Endodermal cell (in vitro differentiated cells): ENCODE results near the gene POU6F2. TPM values are rescaled to one million over a fixed set of nuclear protein-coding genes. Genes with fewer than 3 reads are reported as not detected.

Experiments
- DNase-seq: peaks from one replicate; pipeline ENCODE4 v3.0.0-alpha.2; 2017
- H3K27ac ChIP-seq: 2 replicates; pipeline ENCODE4 v1.5.1; 2013; ENCODE audit warnings: mild to moderate bottlenecking, low read depth, low read length, moderate library complexity
- H3K27me3 ChIP-seq: 2 replicates; pipeline ENCODE4 v1.6.1; 2013; ENCODE audit warnings: mild to moderate bottlenecking, low read length, moderate library complexity; ENCODE audit not compliant: insufficient read depth, control insufficient read depth, poor library complexity, severe bottlenecking
- H3K36me3 ChIP-seq: 2 replicates; pipeline ENCODE4 v1.7.0; 2013; ENCODE audit warnings: mild to moderate bottlenecking, low read length, moderate library complexity; ENCODE audit not compliant: control insufficient read depth, insufficient read depth
- H3K4me1 ChIP-seq: one replicate; pipeline ENCODE4 v1.7.0; 2013; ENCODE audit warnings: low read length; ENCODE audit not compliant: control insufficient read depth, insufficient read depth
- H3K4me3 ChIP-seq: 2 replicates; pipeline ENCODE4 v1.5.1; 2013; ENCODE audit warnings: mild to moderate bottlenecking, low read length, moderate library complexity
- H3K9ac ChIP-seq: 2 replicates; pipeline ENCODE4 v1.6.1; 2013; ENCODE audit warnings: mild to moderate bottlenecking, low read length, moderate library complexity; ENCODE audit not compliant: poor library complexity, severe bottlenecking; ENCODE audit errors: extremely low read depth
- H3K9me3 ChIP-seq: 2 replicates; pipeline ENCODE4 v1.6.1; 2013; ENCODE audit warnings: mild to moderate bottlenecking, low read length, moderate library complexity; ENCODE audit not compliant: control insufficient read depth
- H3K27ac Mint-ChIP-seq: 2 replicates; pipeline ENCODE4 v1.8.0; 2020; ENCODE audit warnings: mixed read lengths
- H3K27me3 Mint-ChIP-seq: 2 replicates; pipeline ENCODE4 v1.8.0; 2021; ENCODE audit warnings: mild to moderate bottlenecking, mixed read lengths; ENCODE audit not compliant: insufficient read depth
- H3K36me3 Mint-ChIP-seq: 2 replicates; pipeline ENCODE4 v1.8.0; 2020; ENCODE audit warnings: low read depth, mixed read lengths
- H3K4me1 Mint-ChIP-seq: 2 replicates; pipeline ENCODE4 v1.8.0; 2020; ENCODE audit warnings: mixed read lengths
- H3K4me3 Mint-ChIP-seq: 2 replicates; pipeline ENCODE4 v1.8.0; 2020; ENCODE audit warnings: mild to moderate bottlenecking, moderate library complexity, mixed read lengths
- H3K9me3 Mint-ChIP-seq: 2 replicates; pipeline ENCODE4 v1.8.0; 2020; ENCODE audit warnings: mild to moderate bottlenecking, mixed read lengths
- WGBS, 2 experiments: methylation state at CpG; one replicate each; pipeline versions ENCODE4 v1.1.5 to v1.1.7; 2013; ENCODE audit warnings: missing lambda C conversion rate in 2 of 2, mixed read lengths in 1 of 2; ENCODE audit not compliant: insufficient coverage in 1 of 2, insufficient read length in 1 of 2; 5-methylcytosine and 5-hydroxymethylcytosine counted together
- total RNA-seq, 2 donors: library from RNA; stranded (reverse); fragmentation: NEBNext Ultra II Directional in 1 of 2; extraction: Animal tissue kit (Norgen Biotek cat#: 25700) in 1 of 2; gene quantifications; 2 replicates in 1 of 2; 3 replicates in 1 of 2; pipeline ENCODE4 v1.2.1, GENCODE V29; 2021
- TF ChIP-seq, protein P1 (sequence below): fragments of 200-600 bp; sonication (generic); conservative IDR thresholded peaks from 2 replicates; pipeline ENCODE4 v1.5.0; 2021; ENCODE audit warnings: antibody characterized with exemption, mild to moderate bottlenecking

The POU6F2 gene
- total RNA-seq, 2 donors from 2014 or later = 6.0 to 10.0 TPM

DNA sequence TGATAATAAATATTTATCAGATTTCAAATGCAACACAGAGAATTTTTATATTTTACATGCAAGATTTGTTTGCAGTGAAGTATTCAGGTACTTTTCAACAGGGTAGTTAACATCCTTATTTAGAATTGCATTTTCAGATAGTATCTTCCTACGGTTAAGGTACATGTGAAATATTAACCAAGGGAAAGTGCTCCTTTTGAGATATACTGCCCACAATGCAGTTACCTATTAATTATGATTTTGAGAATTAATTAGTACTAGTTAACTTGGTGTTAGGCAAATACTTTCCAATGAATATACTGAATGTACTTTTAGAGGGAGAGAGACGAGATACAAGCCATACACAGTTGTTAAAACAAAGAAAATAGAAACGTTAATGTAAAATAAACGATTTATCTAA lies 382.3 kb downstream of the POU6F2 start:
- H3K9ac ChIP-seq = no peak overlapping the region
- Mint-ChIP-seq H3K27ac (no peak overlapping the region), H3K9me3 (no peaks in the 10 kb centered on the region), H3K36me3 (no peaks in the 10 kb centered on the region), H3K4me1 (peaks cover 15% of the 10 kb centered on the region), H3K4me3 (no peak overlapping the region), H3K27me3 (no peaks in the 10 kb centered on the region)
- no peak overlapping the region for H3K4me3 ChIP-seq
- TF ChIP-seq, protein P1, sequence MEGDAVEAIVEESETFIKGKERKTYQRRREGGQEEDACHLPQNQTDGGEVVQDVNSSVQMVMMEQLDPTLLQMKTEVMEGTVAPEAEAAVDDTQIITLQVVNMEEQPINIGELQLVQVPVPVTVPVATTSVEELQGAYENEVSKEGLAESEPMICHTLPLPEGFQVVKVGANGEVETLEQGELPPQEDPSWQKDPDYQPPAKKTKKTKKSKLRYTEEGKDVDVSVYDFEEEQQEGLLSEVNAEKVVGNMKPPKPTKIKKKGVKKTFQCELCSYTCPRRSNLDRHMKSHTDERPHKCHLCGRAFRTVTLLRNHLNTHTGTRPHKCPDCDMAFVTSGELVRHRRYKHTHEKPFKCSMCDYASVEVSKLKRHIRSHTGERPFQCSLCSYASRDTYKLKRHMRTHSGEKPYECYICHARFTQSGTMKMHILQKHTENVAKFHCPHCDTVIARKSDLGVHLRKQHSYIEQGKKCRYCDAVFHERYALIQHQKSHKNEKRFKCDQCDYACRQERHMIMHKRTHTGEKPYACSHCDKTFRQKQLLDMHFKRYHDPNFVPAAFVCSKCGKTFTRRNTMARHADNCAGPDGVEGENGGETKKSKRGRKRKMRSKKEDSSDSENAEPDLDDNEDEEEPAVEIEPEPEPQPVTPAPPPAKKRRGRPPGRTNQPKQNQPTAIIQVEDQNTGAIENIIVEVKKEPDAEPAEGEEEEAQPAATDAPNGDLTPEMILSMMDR = no peak
- H3K36me3 ChIP-seq = no peaks in the 10 kb centered on the region
- H3K27me3 ChIP-seq = no peaks in the 10 kb centered on the region
- no peaks in the 10 kb centered on the region for H3K9me3 ChIP-seq
- no peak overlapping the region for H3K27ac ChIP-seq
- WGBS, 2 experiments = 98% methylated on average over 4 of the region's 4 CpGs; no CpG with 5 or more reads in 1 of the 2 experiments
- H3K4me1 ChIP-seq = peaks cover under 1% of the 10 kb centered on the region
- no peak for DNase-seq

DNA sequence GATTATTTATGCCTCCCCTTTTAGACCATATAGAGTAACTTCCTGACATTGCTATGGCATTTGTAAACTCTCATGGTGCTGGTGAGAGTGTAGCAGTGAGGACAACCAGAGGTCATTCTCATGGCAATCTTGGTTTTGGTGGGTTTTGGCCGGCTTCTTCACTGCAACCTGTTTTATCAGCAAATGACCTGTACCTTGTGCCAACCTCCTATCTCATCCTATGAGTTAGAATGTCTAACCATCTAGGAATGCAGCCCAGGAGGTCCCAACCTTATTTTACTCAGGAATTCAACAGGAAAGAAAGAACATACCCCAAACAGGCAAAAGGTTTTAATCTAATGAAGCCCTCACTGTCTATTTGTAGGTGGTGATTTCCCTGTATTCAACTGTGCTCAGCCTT lies 383.1 kb downstream of the POU6F2 start:
- H3K4me1 ChIP-seq = no peaks in the 10 kb centered on the region
- H3K9me3 ChIP-seq = no peaks in the 10 kb centered on the region
- H3K27ac Mint-ChIP-seq = no peak overlapping the region
- no peaks in the 10 kb centered on the region for H3K36me3 Mint-ChIP-seq
- H3K36me3 ChIP-seq = no peaks in the 10 kb centered on the region
- no peaks in the 10 kb centered on the region for H3K27me3 Mint-ChIP-seq
- 86 to 95% methylated on average over 1 of the region's 1 CpG for WGBS, 2 experiments
- no peak overlapping the region for H3K4me3 ChIP-seq
- DNase-seq = no peak
- no peaks in the 10 kb centered on the region for H3K9me3 Mint-ChIP-seq
- H3K27ac ChIP-seq = no peak overlapping the region
- no peaks in the 10 kb centered on the region for H3K27me3 ChIP-seq
- TF ChIP-seq, protein P1 = no peak
- no peak overlapping the region for H3K4me3 Mint-ChIP-seq
- H3K9ac ChIP-seq = no peak overlapping the region
- H3K4me1 Mint-ChIP-seq = peaks cover 15% of the 10 kb centered on the region

DNA sequence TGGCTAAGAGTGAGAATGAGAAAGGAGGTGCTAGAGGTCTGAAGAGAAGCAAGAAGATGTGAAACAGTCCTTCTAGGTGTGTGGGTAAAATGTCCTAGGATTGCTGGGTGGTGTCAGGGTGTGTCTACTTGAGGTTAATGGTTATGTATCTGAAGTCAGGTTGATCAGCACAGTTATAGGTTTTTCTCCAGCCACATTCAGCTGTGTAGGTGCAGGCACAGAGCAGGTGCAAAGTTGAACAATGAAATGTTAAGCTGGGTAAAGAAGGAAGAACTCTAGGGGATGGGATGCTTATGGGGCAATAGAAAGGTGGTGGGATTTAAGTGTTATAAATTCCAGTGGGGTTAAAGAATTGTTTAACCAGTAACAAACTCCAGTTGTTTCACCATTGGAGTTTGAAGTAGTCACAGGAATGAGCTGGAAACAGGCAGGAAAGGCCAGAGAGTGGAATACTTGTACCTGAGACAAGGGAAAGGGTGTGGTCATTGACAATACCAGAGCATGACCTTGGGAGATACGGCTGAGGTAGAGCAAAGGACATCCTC lies 388.1 kb downstream of the POU6F2 start:
- no peaks in the 10 kb centered on the region for H3K9me3 ChIP-seq
- 94% methylated on average over 1 of the region's 1 CpG; no CpG with 5 or more reads in 1 of the 2 experiments for WGBS, 2 experiments
- Mint-ChIP-seq H3K9me3 (no peaks in the 10 kb centered on the region), H3K27me3 (no peaks in the 10 kb centered on the region), H3K4me1 (peaks cover 9% of the 10 kb centered on the region), H3K36me3 (no peaks in the 10 kb centered on the region), H3K4me3 (no peak overlapping the region), H3K27ac (no peak overlapping the region)
- H3K36me3 ChIP-seq = no peaks in the 10 kb centered on the region
- no peaks in the 10 kb centered on the region for H3K4me1 ChIP-seq
- H3K9ac ChIP-seq = no peak overlapping the region
- DNase-seq = no peak
- H3K27me3 ChIP-seq = no peaks in the 10 kb centered on the region
- TF ChIP-seq, protein P1 = no peak
- no peak overlapping the region for H3K4me3 ChIP-seq
- H3K27ac ChIP-seq = no peak overlapping the region
